ENCODE data around the gene RAP1B. TPM values are rescaled to one million over a fixed set of nuclear protein-coding genes. Genes with fewer than 3 reads are reported as not detected.

The RAP1B gene
- total RNA-seq, 1 experiment from 2014 or later, result 86.9 TPM

GRCh38 chr12:68667291-68667690 is 56.6 kb downstream of the RAP1B start:
- Mint-ChIP-seq H3K9me3 (no peaks in the 10 kb centered on the region), H3K4me3 (no peak overlapping the region), H3K27ac (no peak overlapping the region), H3K27me3 (ENCODE audit: low read depth) (no peaks in the 10 kb centered on the region), H3K36me3 (no peaks in the 10 kb centered on the region; the same call in 1 of the 2 replicates), H3K4me1 (peaks cover 17% of the 10 kb centered on the region)
- DNase-seq (ENCODE audit: low spot score) (no peak), ATAC-seq (no peak)
- no peak for TF ChIP-seq MYBL2 (CRISPR knock-in tag; IDR thresholded peaks at IDR 0.05)
- no peak for TF ChIP-seq ZBTB21 (CRISPR knock-in tag; IDR thresholded peaks at IDR 0.05; ENCODE audit: borderline replicate concordance)
- no peak for TF ChIP-seq HMGXB4 (CRISPR knock-in tag; IDR thresholded peaks at IDR 0.05)
- TF ChIP-seq SMAD4 (CRISPR knock-in tag; IDR thresholded peaks at IDR 0.05), result no peak
- no peak for TF ChIP-seq SP1 (CRISPR knock-in tag; conservative IDR thresholded peaks at IDR 0.05)
- no peak for TF ChIP-seq NFYB (CRISPR knock-in tag; conservative IDR thresholded peaks at IDR 0.05; ENCODE audit: low read depth)
- no peak for TF ChIP-seq ZNF317 (CRISPR knock-in tag; IDR thresholded peaks at IDR 0.05; ENCODE audit: borderline replicate concordance, low read depth)
- TF ChIP-seq MAX (CRISPR knock-in tag; IDR thresholded peaks at IDR 0.05), result no peak
- TF ChIP-seq USF2 (CRISPR knock-in tag; IDR thresholded peaks at IDR 0.05), result no peak
- no peak for TF ChIP-seq AR (CRISPR knock-in tag; IDR thresholded peaks at IDR 0.05)
- TF ChIP-seq ATF2 (CRISPR knock-in tag; IDR thresholded peaks at IDR 0.05; ENCODE audit: borderline replicate concordance, low read depth), result no peak
- no peak for TF ChIP-seq MXD4 (CRISPR knock-in tag; IDR thresholded peaks at IDR 0.05; ENCODE audit: borderline replicate concordance)
- no peak for TF ChIP-seq HMGA2 (CRISPR knock-in tag; IDR thresholded peaks at IDR 0.05)
- TF ChIP-seq MLX (CRISPR knock-in tag; IDR thresholded peaks at IDR 0.05), result no peak
- no peak for TF ChIP-seq IRF1 (CRISPR knock-in tag; IDR thresholded peaks at IDR 0.05)
- no peak for TF ChIP-seq ZNF416 (CRISPR knock-in tag; IDR thresholded peaks at IDR 0.05)
- TF ChIP-seq CREM (CRISPR knock-in tag; IDR thresholded peaks at IDR 0.05), result no peak
- TF ChIP-seq FOXP4 (CRISPR knock-in tag; IDR thresholded peaks at IDR 0.05), result no peak
- no peak for TF ChIP-seq FOXJ3 (CRISPR knock-in tag; IDR thresholded peaks at IDR 0.05; ENCODE audit: borderline replicate concordance)
- no peak for TF ChIP-seq E2F5 (CRISPR knock-in tag; IDR thresholded peaks at IDR 0.05)
- ChIA-PET POLR2A (interaction anchor here (1.0 kb wide), 1 partner anchor 60 kb away, joined by 3 read pairs; no protein-coding TSS in a partner anchor), CTCF (no interaction called here)
